Common myeloid progenitor, CD34-positive (primary cell): ENCODE measurements around the gene LRP3.

Experiments used
- CTCF ChIA-PET: fragments of 350-600 bp; sonication (Branson Sonifier 250); formaldehyde crosslinking; loops from one replicate; lab custom pipeline; 2021; ENCODE audit warnings: antibody characterized with exemption; lab: Charles Lee
- POLR2A ChIA-PET: fragments of 350-600 bp; sonication (Branson Sonifier 250); formaldehyde crosslinking; loops from one replicate; lab custom pipeline; 2021; ENCODE audit warnings: antibody characterized with exemption; lab: Charles Lee
- DNase-seq, 3 donors: peaks; one replicate each; pipeline versions ENCODE4 v3.0.0 to v3.0.0-alpha.2; 2013
- H3K27ac ChIP-seq, 2 experiments: 1 replicate in 1 of 2; 2 replicates in 1 of 2; pipeline ENCODE4 v1.7.0; 2013; ENCODE audit warnings: inconsistent platforms in 2 of 2, low read length in 2 of 2, mild to moderate bottlenecking in 2 of 2, low read depth in 1 of 2, moderate library complexity in 1 of 2; ENCODE audit not compliant: severe bottlenecking in 2 of 2, insufficient read depth in 1 of 2, poor library complexity in 1 of 2
- H3K27me3 ChIP-seq, 5 experiments: replicated peaks in 2 of 5; 1 replicate in 3 of 5; 2 replicates in 2 of 5; pipeline versions ENCODE4 v1.6.1 to v1.7.0; 2013; ENCODE audit warnings: low read length in 4 of 5, mild to moderate bottlenecking in 2 of 5, moderate library complexity in 2 of 5, inconsistent platforms in 1 of 5; ENCODE audit not compliant: insufficient read depth in 5 of 5, control insufficient read depth in 4 of 5
- H3K36me3 ChIP-seq, 4 experiments: 1 replicate in 2 of 4; 2 replicates in 2 of 4; pipeline versions ENCODE4 v1.6.1 to v1.7.0; 2013; ENCODE audit warnings: low read length in 3 of 4, control low read depth in 1 of 4, mild to moderate bottlenecking in 1 of 4; ENCODE audit not compliant: control insufficient read depth in 4 of 4, insufficient read depth in 4 of 4
- H3K4me1 ChIP-seq, 4 experiments: 1 replicate in 3 of 4; 2 replicates in 1 of 4; pipeline versions ENCODE4 v1.6.1 to v1.7.1; 2013; ENCODE audit warnings: low read length in 3 of 4, mild to moderate bottlenecking in 3 of 4, control low read depth in 1 of 4, inconsistent platforms in 1 of 4, moderate library complexity in 1 of 4; ENCODE audit not compliant: control insufficient read depth in 4 of 4, insufficient read depth in 4 of 4; ENCODE audit errors: control extremely low read depth in 1 of 4
- H3K4me3 ChIP-seq, 7 experiments: 1 replicate in 4 of 7; 2 replicates in 3 of 7; pipeline versions ENCODE4 v1.5.1 to v1.7.0; 2013; ENCODE audit warnings: mild to moderate bottlenecking in 7 of 7, low read length in 6 of 7, moderate library complexity in 6 of 7, inconsistent platforms in 2 of 7, low read depth in 2 of 7, control low read depth in 1 of 7; ENCODE audit not compliant: insufficient read depth in 4 of 7, control insufficient read depth in 1 of 7; ENCODE audit errors: extremely low read depth in 1 of 7
- H3K9me3 ChIP-seq, 5 experiments: 1 replicate in 4 of 5; 2 replicates in 1 of 5; pipeline versions ENCODE4 v1.6.1 to v1.7.1; 2013; ENCODE audit warnings: low read length in 4 of 5, mild to moderate bottlenecking in 2 of 5, inconsistent platforms in 1 of 5, low read depth in 1 of 5, moderate library complexity in 1 of 5; ENCODE audit not compliant: control insufficient read depth in 4 of 5, insufficient read depth in 2 of 5; ENCODE audit errors: control extremely low read depth in 1 of 5
- WGBS: methylation state at CpG from one replicate; pipeline ENCODE4 v1.1.5; 2013; ENCODE audit not compliant: insufficient coverage; 5-methylcytosine and 5-hydroxymethylcytosine counted together

Gene LRP3

DNA sequence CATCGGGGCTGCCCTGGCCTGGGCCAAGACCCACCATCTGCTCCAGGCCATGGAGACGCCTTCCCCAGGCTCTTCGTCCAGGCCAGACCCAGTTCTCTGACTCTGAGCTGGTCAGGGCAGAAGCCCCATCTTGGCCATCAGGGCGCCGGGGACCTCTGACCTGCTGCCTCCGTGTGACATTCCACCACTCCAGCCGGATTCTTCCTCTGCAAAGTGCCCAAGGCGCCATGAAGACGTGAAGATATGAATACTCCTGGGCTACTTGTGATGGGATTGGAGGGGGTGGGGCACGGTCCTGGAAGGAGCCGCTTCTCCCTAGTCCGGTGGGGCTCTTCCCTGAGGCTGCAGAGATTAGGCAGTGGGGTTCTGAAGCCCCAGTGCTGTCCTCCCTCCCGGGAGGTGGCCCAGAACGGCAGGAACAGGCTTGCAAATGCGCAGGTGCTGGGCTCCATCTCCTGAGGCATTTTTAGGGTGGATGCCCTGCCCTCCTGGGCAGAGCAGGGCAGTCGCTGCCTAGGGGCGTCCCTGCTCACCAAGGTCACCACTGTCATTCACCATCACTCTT, 57.5 kb downstream of the LRP3 start:
- DNase-seq = no peak
- H3K9me3 ChIP-seq = no peaks in the 10 kb centered on the region
- 94% methylated on average over 11 of the region's 17 CpGs for WGBS
- CTCF ChIA-PET = interaction anchor here (11.9 kb wide), 1 partner anchor 48 kb away, joined by 125 read pairs; the partner anchor contains the start of gene CEBPA
- POLR2A ChIA-PET = no interaction called here
- no peak overlapping the region for H3K27ac ChIP-seq
- H3K4me3 ChIP-seq = no peak overlapping the region
- peaks cover 0 to 1% (median 0%) of the 10 kb centered on the region in 5 experiments for H3K27me3 ChIP-seq
- H3K4me1 ChIP-seq = peaks cover 0 to 30% (median 20%) of the 10 kb centered on the region in 4 experiments
- no peaks in the 10 kb centered on the region for H3K36me3 ChIP-seq

DNA sequence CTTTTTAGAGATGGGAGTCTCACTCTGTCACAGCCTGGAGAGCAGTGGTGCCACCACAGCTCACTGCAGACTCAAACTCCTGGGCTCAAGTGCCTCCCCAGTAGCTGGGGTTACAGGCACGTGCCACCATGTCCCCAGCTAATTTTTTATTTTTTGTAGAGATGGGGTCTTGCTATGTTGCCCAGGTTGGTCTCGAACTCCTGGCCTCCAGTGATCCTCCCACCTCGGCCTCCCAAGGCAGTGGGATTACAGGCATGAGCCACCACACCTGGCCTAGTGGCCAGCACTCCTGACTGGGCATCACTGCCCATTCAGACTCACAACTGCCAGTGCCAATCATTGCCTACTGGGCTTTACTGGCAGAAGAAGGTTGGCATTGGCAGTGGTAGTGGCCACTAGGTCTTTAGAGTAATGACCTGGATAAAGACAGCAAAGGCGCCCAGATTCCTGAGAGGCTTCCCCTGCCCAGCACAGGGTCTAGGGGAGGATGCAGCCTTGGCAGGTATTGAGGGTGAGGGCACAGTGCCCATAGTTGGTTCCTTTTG, 58.4 kb downstream of the LRP3 start:
- 97% methylated on average over 4 of the region's 4 CpGs for WGBS
- Histone ChIP-seq H3K4me1 (peaks cover 0 to 30% (median 20%) of the 10 kb centered on the region in 4 experiments), H3K9me3 (peaks cover 0 to 2% (median 0%) of the 10 kb centered on the region in 5 experiments), H3K4me3 (no peak overlapping the region), H3K27me3 (peaks cover 0 to 2% (median 0%) of the 10 kb centered on the region in 5 experiments), H3K27ac (no peak overlapping the region), H3K36me3 (no peaks in the 10 kb centered on the region)
- ChIA-PET POLR2A (no interaction called here), CTCF (interaction anchor here (11.9 kb wide), 1 partner anchor 47 kb away, joined by 125 read pairs; the partner anchor contains the start of gene CEBPA)
- no peak for DNase-seq

DNA sequence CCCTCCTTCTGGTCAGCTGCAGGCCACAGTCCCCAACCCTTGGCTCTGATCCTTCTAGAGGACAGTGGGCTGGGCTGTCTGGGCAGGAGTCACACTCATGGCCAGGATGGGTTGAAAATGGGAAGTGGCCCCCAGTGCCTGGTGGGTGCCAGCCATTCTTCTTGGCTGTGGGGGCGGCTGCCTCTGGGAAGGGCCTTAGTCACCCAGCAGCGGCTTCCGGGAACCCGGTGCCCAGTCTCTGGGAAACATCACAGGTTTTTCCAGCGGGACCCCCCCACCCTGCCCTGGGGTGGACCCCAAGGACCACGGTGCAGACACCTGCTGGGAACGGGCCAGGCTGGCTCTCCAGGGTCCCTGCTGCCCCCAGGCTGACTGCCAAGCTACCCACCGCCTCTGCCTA, 58.8 kb downstream of the LRP3 start:
- Histone ChIP-seq H3K27me3 (peaks cover 0 to 2% (median 0%) of the 10 kb centered on the region in 5 experiments), H3K4me1 (peaks cover 0 to 30% (median 20%) of the 10 kb centered on the region in 4 experiments), H3K9me3 (peaks cover 0 to 7% (median 0%) of the 10 kb centered on the region in 5 experiments), H3K36me3 (no peaks in the 10 kb centered on the region), H3K27ac (no peak overlapping the region), H3K4me3 (no peak overlapping the region)
- CTCF ChIA-PET = interaction anchor here (0.9 to 11.9 kb wide), 2 partner anchors 32 to 46 kb away, joined by 3 to 125 read pairs; partner anchors contain the start of gene CEBPA
- POLR2A ChIA-PET = no interaction called here
- 89% methylated on average over 6 of the region's 8 CpGs for WGBS
- no peak for DNase-seq

DNA sequence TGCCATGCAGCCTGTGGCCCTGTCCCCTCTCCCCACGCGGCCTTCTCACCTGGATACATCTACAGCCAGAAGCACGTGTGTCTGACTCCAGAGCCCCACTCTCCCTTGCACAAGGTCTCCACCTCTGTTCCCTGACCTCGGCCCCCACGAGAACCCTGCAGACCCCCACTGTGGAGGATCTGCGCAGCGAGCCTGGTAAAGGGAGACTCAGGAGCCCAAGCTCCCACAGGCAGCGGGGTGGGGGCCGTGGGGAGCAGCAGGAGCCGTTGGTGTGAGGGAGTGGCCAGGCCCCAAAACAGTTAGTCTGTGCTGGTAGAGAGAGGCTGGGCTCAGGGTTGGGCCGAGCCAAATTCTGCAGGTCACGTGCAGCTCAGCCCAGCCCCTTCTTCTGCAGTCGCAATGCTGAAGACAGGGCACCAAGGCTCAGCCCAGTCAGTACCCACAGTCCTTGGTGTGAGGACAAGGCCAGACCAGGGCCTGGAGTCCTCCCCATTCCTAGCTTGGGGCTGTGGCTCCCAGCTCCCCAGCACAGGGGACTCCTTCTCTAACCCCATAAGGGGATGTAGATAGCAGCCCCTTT, 60.2 kb downstream of the LRP3 start:
- CTCF ChIA-PET = interaction anchor here (1.8 to 11.9 kb wide), 2 partner anchors 45 to 152 kb away, joined by 4 to 125 read pairs; partner anchors contain the start of gene CEBPA

DNA sequence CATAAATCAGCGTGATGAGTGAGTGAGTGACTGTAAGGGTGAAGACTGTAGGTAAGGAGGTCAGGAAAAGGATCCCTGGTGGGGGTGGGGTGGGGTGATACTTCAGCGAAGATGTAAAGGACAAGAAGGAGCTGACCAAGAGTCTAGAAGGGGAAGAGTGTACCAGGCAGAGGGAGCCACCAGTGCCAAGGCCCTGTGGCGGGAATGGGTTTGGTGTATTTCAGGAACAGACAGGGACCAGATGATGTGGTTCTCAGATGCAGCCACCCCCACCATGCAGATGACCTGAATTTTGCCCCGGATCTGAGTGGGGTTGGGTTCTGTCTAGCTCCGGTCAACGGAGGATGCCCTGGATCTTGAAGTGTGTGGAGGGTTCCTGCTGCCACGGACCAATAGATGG, 61.7 kb downstream of the LRP3 start:
- ChIA-PET POLR2A (no interaction called here), CTCF (interaction anchor here (0.8 to 11.9 kb wide), 9 partner anchors 8 to 151 kb away, joined by 3 to 125 read pairs (median 4); partner anchors contain the start of gene CEBPA)
- no peak for DNase-seq
- H3K4me3 ChIP-seq = no peak overlapping the region
- 98% methylated on average over 7 of the region's 7 CpGs for WGBS
- peaks cover 0 to 32% (median 26%) of the 10 kb centered on the region in 4 experiments for H3K4me1 ChIP-seq
- H3K9me3 ChIP-seq = peaks cover 0 to 8% (median 0%) of the 10 kb centered on the region in 5 experiments
- H3K27ac ChIP-seq = no peak overlapping the region
- no peaks in the 10 kb centered on the region for H3K36me3 ChIP-seq
- peaks cover 0 to 2% (median 0%) of the 10 kb centered on the region in 5 experiments for H3K27me3 ChIP-seq

More for the DNA sequence above, 60.2 kb downstream of the LRP3 start:
- H3K36me3 ChIP-seq = no peaks in the 10 kb centered on the region
- H3K27me3 ChIP-seq = peaks cover 0 to 2% (median 0%) of the 10 kb centered on the region in 5 experiments
- H3K4me1 ChIP-seq = peaks cover 0 to 24% (median 19%) of the 10 kb centered on the region in 4 experiments
- POLR2A ChIA-PET = interaction anchor here (1.0 kb wide), 1 partner anchor 48 kb away, joined by 3 read pairs; the partner anchor contains the start of gene CEBPA
- H3K4me3 ChIP-seq = no peak overlapping the region
- DNase-seq = no peak
- H3K27ac ChIP-seq = no peak overlapping the region
- 94% methylated on average over 13 of the region's 13 CpGs for WGBS
- H3K9me3 ChIP-seq = peaks cover 0 to 8% (median 0%) of the 10 kb centered on the region in 5 experiments

DNA sequence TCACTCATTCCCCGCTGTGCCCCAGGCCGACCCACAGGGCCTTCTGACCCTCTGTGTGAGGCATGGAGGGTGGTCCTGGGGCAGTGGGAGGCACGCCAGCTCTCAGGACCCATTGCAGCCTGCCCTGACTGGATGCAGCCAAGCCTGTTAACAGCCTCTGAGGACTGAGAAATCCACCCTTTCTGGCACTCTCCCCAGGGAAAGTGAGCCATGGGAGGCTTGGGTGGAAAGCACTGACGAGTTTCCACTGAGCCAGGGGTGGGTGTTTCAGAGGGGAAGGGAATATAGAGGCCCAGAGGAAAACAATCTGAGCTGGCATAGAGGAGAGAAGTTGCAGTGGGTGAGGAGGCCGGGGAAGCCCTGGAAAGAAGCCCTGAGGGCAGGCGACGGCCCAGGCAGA, 62.1 kb downstream of the LRP3 start:
- Histone ChIP-seq H3K4me1 (peaks cover 0 to 33% (median 28%) of the 10 kb centered on the region in 4 experiments), H3K27me3 (peaks cover 0 to 2% (median 0%) of the 10 kb centered on the region in 5 experiments), H3K27ac (no peak overlapping the region), H3K4me3 (no peak overlapping the region), H3K36me3 (no peaks in the 10 kb centered on the region), H3K9me3 (peaks cover 0 to 8% (median 0%) of the 10 kb centered on the region in 5 experiments)
- ChIA-PET POLR2A (no interaction called here), CTCF (interaction anchor here (1.2 to 11.9 kb wide), 5 partner anchors 14 to 150 kb away, joined by 3 to 125 read pairs (median 4); partner anchors contain the start of gene CEBPA)
- no peak for DNase-seq
- WGBS = 97% methylated on average over 7 of the region's 7 CpGs
